ENCODE data around the gene ELK3. TPM values are rescaled to one million over a fixed set of nuclear protein-coding genes. Genes with fewer than 3 reads are reported as not detected.
A peak's percentile ranks its signal among the peaks of the same experiment; 100 is the strongest.

Gene ELK3
- total RNA-seq, 4 donors from 2014 or later, result 8.4 to 12.9 (median 9.5) TPM

GRCh38 chr12:96248136-96248931 is 54.2 kb downstream of the ELK3 start:
- no peak overlapping the region for H3K4me3 ChIP-seq (ENCODE audit: low read depth, poor library complexity, severe bottlenecking)
- intact Hi-C loops (cut with DNase I; ENCODE audit: low total_unique reads), result no loop called here
- DNase-seq (ENCODE audit: low spot score in 2 of 2), result peak in 1 of 2 donors; percentile 49
- WGBS, 2 donors, result 75 to 81% methylated on average over 16 to 17 of the region's 17 CpGs
- TF ChIP-seq CTCF (IDR thresholded peaks at IDR 0.05) (no peak), POLR2A (IDR thresholded peaks at IDR 0.05) (no peak)

- TF ChIP-seq POLR2A (IDR thresholded peaks at IDR 0.05) (no peak), CTCF (IDR thresholded peaks at IDR 0.05) (no peak)
- no peak overlapping the region for H3K4me3 ChIP-seq (ENCODE audit: low read depth, poor library complexity, severe bottlenecking)
- peak in 1 of 2 donors; percentile 12 for DNase-seq (ENCODE audit: low spot score in 2 of 2)
- WGBS, 2 donors, result 49 to 61% methylated on average over 16 of the region's 16 CpGs
- intact Hi-C loops (cut with DNase I; ENCODE audit: low total_unique reads), result no loop called here
Observed at GRCh38 chr12:96249196-96250118, 55.3 kb downstream of the ELK3 start.

- H3K4me3 ChIP-seq (ENCODE audit: low read depth, poor library complexity, severe bottlenecking), result no peak overlapping the region
- 69 to 81% methylated on average over 6 to 7 of the region's 7 CpGs for WGBS, 2 donors
- intact Hi-C loops (cut with DNase I; ENCODE audit: low total_unique reads), result no loop called here
- TF ChIP-seq CTCF (IDR thresholded peaks at IDR 0.05) (no peak), POLR2A (IDR thresholded peaks at IDR 0.05) (no peak)
- DNase-seq (ENCODE audit: low spot score in 2 of 2), result no peak
Observed at GRCh38 chr12:96250119-96250685, 56.0 kb downstream of the ELK3 start.

GRCh38 chr12:96255077-96255476 is 60.9 kb downstream of the ELK3 start:
- H3K4me3 ChIP-seq (ENCODE audit: low read depth, poor library complexity, severe bottlenecking), result no peak overlapping the region
- DNase-seq (ENCODE audit: low spot score in 2 of 2), result peak in 1 of 2 donors; percentile 65
- intact Hi-C loops (cut with DNase I; ENCODE audit: low total_unique reads), result loop anchor here (5.0 kb wide), 1 partner anchor 1738 kb away; no protein-coding TSS in a partner anchor
- TF ChIP-seq CTCF (IDR thresholded peaks at IDR 0.05) (no peak), POLR2A (IDR thresholded peaks at IDR 0.05) (no peak)
- WGBS, 2 donors, result 52 to 58% methylated on average over 8 of the region's 8 CpGs

- intact Hi-C loops (cut with DNase I; ENCODE audit: low total_unique reads), result loop anchor here (5.0 kb wide), 1 partner anchor 1740 kb away; no protein-coding TSS in a partner anchor
- no peak overlapping the region for H3K4me3 ChIP-seq (ENCODE audit: low read depth, poor library complexity, severe bottlenecking)
- TF ChIP-seq CTCF (IDR thresholded peaks at IDR 0.05) (no peak), POLR2A (IDR thresholded peaks at IDR 0.05) (no peak)
- WGBS, 2 donors, result 87 to 88% methylated on average over 7 of the region's 7 CpGs
- no peak for DNase-seq (ENCODE audit: low spot score in 2 of 2)
Observed at GRCh38 chr12:96256672-96257361, 62.6 kb downstream of the ELK3 start.

All from lower leg skin (tissue), 4 donors.